OCI-LY1 (cell line): ENCODE measurements around the gene SFTPA2.
"Not testable (repeated sequence)": the region's sequence is repeated elsewhere in the genome, so short reads cannot be mapped to it uniquely, and the experiment has no call there.

Experiments used
- H2AFZ ChIP-seq: fragments of 200-600 bp; sonication (generic), shearing (Covaris generic); 2 replicates; pipeline ENCODE4 v1.6.0; 2014; ENCODE audit warnings: antibody characterized with exemption, mild to moderate bottlenecking, low read length
- H3F3A ChIP-seq: fragments of 200-600 bp; sonication (generic), shearing (Covaris generic); 2 replicates; pipeline ENCODE4 v1.6.0; 2014; ENCODE audit warnings: mild to moderate bottlenecking, antibody characterized with exemption, low read length, moderate library complexity; ENCODE audit not compliant: insufficient read depth
- H3K27ac ChIP-seq: fragments of 200-600 bp; sonication (generic); 2 replicates; pipeline ENCODE4 v1.5.1; 2014; ENCODE audit warnings: low read length, mixed run types, mild to moderate bottlenecking, low read depth; ENCODE audit not compliant: poor library complexity, severe bottlenecking
- H3K27me3 ChIP-seq: fragments of 200-600 bp; sonication (generic); 2 replicates; pipeline ENCODE4 v1.6.0; 2014; ENCODE audit warnings: antibody characterized with exemption, mild to moderate bottlenecking, low read length, moderate library complexity; ENCODE audit not compliant: insufficient read depth
- H3K36me3 ChIP-seq: fragments of 200-600 bp; sonication (generic); 2 replicates; pipeline ENCODE4 v1.6.1; 2014; ENCODE audit warnings: mild to moderate bottlenecking, antibody characterized with exemption, low read length, moderate library complexity, mixed read lengths; ENCODE audit not compliant: insufficient read depth
- H3K4me1 ChIP-seq: fragments of 200-600 bp; sonication (generic); 2 replicates; pipeline ENCODE4 v1.5.1; 2014; ENCODE audit warnings: mild to moderate bottlenecking, low read length, moderate library complexity; ENCODE audit not compliant: insufficient read depth, severe bottlenecking
- H3K4me2 ChIP-seq: fragments of 200-600 bp; sonication (generic), shearing (Covaris generic); 2 replicates; pipeline ENCODE4 v1.6.1; 2014; ENCODE audit warnings: low read length
- H3K4me3 ChIP-seq: fragments of 200-600 bp; sonication (generic); 2 replicates; pipeline ENCODE4 v1.5.1; 2014; ENCODE audit warnings: low read length, low read depth, mild to moderate bottlenecking, mixed read lengths; ENCODE audit not compliant: poor library complexity, severe bottlenecking
- H3K79me2 ChIP-seq: fragments of 200-600 bp; shearing (Covaris generic); 2 replicates; pipeline ENCODE4 v1.6.1; 2016; ENCODE audit warnings: mixed run types, low read length, mixed read lengths; ENCODE audit not compliant: insufficient read depth
- H3K9ac ChIP-seq: fragments of 200-600 bp; sonication (generic), shearing (Covaris generic); 2 replicates; pipeline ENCODE4 v1.6.1; 2014; ENCODE audit warnings: mild to moderate bottlenecking, low read length, mixed read lengths
- H3K9me2 ChIP-seq: fragments of 200-600 bp; sonication (generic), shearing (Covaris generic); 2 replicates; pipeline ENCODE4 v1.6.1; 2014; ENCODE audit warnings: low read depth, mild to moderate bottlenecking, low read length, mixed read lengths
- H3K9me3 ChIP-seq: fragments of 200-600 bp; shearing (Covaris generic); 2 replicates; pipeline ENCODE4 v1.6.1; 2014; ENCODE audit warnings: low read length, mixed read lengths
- H4K20me1 ChIP-seq: fragments of 200-600 bp; sonication (generic), shearing (Covaris generic); 2 replicates; pipeline ENCODE4 v1.6.0; 2016; ENCODE audit warnings: mild to moderate bottlenecking, low read length; ENCODE audit not compliant: insufficient read depth

Gene SFTPA2

DNA sequence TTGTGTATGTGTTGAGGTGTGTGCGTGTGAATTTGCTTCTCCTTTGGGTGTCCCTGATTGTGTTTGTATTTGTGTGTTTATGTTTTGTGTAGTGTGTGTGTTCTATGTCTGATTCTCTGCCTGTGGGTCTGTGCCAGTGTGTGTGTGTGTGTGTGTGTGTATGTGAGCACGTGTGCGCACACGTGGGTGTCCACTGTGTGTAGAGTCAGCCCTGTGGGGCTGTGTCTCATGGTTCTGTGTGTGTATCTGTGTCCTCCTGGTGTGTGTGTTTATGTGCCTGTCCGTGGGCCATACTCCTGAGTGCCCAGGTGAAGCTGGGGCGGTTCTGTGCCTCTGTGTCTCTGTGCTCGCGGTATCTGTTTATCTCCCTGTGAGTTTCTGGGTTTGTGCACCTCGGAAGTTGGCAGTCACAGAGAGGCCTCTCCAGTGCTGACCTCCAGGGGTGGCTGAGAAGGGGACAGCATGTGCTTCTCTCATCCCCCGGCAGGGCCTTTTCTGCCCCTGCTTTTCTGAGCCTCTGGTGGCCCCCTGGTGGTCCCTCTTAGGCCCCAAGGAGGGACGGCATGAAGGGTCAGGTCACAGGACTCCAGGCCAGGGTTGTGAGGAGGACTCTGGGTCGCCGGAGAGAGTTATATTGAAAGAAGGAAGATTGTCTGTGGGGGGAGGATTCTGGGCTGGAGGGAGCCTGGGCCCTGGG is 36.9 kb downstream of the SFTPA2 start:
- not testable (repeated sequence) for H3K9ac ChIP-seq, H3K4me2 ChIP-seq, H3F3A ChIP-seq, H4K20me1 ChIP-seq, H3K27me3 ChIP-seq, H3K79me2 ChIP-seq, H3K27ac ChIP-seq, H3K9me3 ChIP-seq, H3K9me2 ChIP-seq, H3K4me3 ChIP-seq, H2AFZ ChIP-seq, H3K4me1 ChIP-seq, H3K36me3 ChIP-seq

DNA sequence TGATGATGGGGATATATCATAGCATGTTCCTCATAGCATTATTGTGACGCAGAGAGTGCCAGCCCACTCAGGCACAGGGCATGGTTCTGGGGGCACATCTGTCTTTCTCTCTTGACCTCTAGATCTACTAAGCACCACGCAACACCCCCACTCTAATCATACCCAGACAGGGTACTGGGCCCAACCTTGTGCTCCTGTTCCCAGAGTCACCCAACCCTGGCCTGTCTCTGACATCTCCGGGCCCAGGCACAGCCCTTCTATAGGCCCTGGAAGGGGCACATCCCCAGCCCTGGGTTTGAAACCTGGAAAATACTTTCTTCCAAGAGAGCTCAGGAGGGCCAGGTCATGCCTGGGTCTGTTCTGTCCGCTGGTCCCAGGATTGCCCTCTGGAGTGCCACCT is 37.7 kb downstream of the SFTPA2 start:
- H3K79me2 ChIP-seq, H4K20me1 ChIP-seq, H3K36me3 ChIP-seq, H3K9me3 ChIP-seq, H3K27ac ChIP-seq, H3F3A ChIP-seq, H3K4me1 ChIP-seq, H3K4me2 ChIP-seq, H3K9me2 ChIP-seq, H3K4me3 ChIP-seq, H3K27me3 ChIP-seq, H2AFZ ChIP-seq, H3K9ac ChIP-seq: not testable (repeated sequence)

DNA sequence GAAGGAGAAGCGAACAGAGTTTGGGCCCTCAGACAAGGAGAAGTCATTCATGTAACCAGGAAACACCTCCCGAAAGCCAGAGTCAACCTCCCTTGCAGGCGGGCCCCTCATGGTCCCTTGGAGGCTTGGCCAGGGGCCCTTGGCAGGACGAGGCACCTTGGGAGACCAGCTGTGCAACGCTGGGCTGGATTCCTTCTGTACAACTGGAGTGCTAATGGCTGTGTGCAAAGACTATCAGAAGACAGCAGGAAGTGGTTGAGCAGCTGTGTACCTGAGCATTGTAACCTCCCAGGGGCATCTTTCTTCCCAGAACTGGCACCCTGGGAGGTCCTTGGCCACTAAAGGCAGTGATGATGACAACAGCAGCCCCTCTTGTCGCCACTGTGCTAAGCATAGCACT is 38.5 kb downstream of the SFTPA2 start:
- H3K4me1 ChIP-seq, H3K4me3 ChIP-seq, H3K9me3 ChIP-seq, H3K4me2 ChIP-seq, H3K9me2 ChIP-seq, H3K27me3 ChIP-seq, H4K20me1 ChIP-seq, H3F3A ChIP-seq, H3K36me3 ChIP-seq, H2AFZ ChIP-seq, H3K79me2 ChIP-seq, H3K9ac ChIP-seq, H3K27ac ChIP-seq: not testable (repeated sequence)

DNA sequence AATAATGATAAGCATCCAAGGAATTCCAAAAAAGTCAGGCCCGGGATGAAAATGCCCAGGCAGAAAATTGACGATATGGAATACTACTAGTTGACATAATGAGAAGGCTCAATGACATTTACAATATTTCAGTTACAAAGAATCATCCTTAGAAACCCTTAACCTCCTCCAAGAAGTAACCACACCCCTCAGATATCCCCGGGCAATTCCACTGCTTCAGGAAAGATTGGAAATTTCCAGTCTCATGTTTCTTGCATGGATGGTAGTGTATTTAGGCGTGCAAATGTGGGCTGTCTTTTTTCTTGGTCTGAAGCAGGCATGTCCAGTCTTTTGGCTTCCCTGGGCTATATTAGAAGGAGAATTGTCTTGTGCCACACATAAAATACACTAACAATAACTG is 42.6 kb downstream of the SFTPA2 start:
- not testable (repeated sequence) for H3F3A ChIP-seq, H3K79me2 ChIP-seq, H3K36me3 ChIP-seq, H3K9ac ChIP-seq, H3K4me1 ChIP-seq, H3K4me3 ChIP-seq, H4K20me1 ChIP-seq, H3K27me3 ChIP-seq, H3K27ac ChIP-seq, H2AFZ ChIP-seq, H3K9me3 ChIP-seq, H3K9me2 ChIP-seq, H3K4me2 ChIP-seq

DNA sequence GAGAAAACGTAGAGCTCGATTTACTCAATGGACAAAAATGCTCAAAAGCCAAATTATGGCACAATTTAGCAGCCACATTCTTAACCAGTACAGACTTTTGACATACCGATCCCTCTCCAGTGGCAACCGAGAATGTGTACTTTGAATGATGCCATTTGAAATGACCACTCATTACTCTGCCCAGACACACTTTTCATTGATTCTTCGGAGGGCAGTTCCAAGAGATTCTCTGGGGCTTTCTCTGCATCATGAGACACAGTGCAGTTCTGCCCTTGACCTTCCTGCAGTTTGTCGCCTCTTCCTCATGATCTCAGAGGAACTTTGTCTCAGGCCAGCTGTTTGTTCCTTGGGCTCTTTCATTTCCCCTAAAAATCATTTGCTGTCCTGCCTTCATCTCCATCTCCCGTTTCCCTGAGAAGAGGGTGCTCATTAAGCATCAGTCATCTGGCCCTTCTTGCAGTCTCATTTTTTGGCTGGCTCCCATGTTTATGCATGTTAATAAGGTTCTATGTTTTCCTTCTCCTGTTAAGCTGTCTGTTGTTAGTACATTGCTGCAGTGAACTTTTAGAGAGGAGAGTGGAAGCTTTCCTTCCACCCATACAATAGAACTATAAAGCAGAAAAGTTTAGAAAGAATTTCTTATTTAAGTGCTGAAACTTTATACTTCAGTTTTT is 43.5 kb downstream of the SFTPA2 start:
- H3K9me2 ChIP-seq, H3K79me2 ChIP-seq, H3K36me3 ChIP-seq, H2AFZ ChIP-seq, H3K27me3 ChIP-seq, H3K27ac ChIP-seq, H4K20me1 ChIP-seq, H3K4me2 ChIP-seq, H3K9me3 ChIP-seq, H3K4me3 ChIP-seq, H3K4me1 ChIP-seq, H3F3A ChIP-seq, H3K9ac ChIP-seq: not testable (repeated sequence)

DNA sequence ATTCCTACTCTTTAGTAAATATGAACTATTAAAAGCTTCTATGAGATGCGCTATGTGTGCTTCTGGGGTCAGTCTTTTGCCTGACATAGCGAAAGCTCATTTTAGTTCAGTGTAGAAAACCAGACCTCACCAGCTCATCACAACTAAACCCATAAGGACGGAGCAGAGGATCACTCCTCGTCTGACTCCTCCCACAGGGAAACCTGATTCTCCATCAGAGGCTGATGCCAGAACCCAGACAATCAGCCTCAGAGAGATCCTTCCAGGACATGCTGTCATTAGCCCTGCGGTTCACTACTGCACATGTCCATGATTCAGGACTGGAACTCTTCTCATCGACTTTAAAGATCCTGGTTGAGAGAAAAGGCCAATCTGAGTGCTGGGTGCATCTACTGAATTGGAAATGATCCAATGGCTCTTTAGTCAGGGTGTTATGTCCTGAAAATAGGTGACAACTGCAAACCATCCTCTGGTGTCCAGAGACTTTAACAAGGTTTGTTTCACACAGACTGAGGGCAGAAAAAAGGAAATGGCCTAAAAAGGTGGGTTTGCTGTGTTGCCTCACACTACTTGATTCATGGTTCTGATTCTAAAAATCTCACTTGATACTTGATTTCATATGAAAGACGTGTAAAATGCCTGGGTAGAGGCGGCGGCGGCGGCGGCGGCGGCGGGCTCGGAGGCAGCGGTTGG is 48.2 kb downstream of the SFTPA2 start, which contains the start of gene EIF5AL1:
Gene EIF5AL1 (plus strand): TSS at position 643 of the 693 bp plus-strand sequence. CDS start 117 bp downstream, outside the sequence.
- not testable (repeated sequence) for H3F3A ChIP-seq, H3K9me3 ChIP-seq, H4K20me1 ChIP-seq, H3K4me3 ChIP-seq, H3K9me2 ChIP-seq, H3K36me3 ChIP-seq, H3K9ac ChIP-seq, H3K4me2 ChIP-seq, H3K79me2 ChIP-seq, H3K4me1 ChIP-seq, H2AFZ ChIP-seq, H3K27ac ChIP-seq, H3K27me3 ChIP-seq

DNA sequence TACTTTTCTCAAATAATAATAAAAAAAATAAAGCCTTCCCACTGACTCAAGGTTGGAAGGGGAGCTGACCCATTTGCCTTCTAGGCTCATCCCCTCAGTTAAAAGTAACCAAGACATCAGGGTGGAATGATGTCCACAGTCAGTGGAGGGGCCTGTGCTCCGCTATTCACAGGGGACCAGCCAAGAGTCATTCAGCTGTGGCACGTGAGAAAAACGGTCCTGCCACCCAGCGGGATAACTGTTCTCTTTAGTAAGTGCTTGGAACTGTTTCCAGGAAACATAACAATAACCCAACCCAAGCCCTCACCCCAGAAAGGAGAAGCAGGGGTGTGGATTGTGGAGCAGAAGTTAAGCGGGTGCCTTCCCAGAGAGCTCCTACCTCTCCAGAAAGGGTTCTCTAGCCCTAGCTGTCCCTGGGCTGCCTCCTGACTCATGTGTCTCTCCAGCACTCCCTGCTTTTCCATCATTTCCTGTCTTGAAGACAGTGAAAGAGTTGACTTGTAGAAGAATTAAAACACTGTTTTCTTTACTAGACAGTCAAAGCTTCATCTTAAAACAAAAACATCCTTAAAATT is 50.2 kb downstream of the SFTPA2 start:
- not testable (repeated sequence) for H3K36me3 ChIP-seq, H3K79me2 ChIP-seq, H3K9me3 ChIP-seq, H4K20me1 ChIP-seq, H2AFZ ChIP-seq, H3K4me1 ChIP-seq, H3K9me2 ChIP-seq, H3K4me3 ChIP-seq, H3K27me3 ChIP-seq, H3F3A ChIP-seq, H3K4me2 ChIP-seq, H3K27ac ChIP-seq, H3K9ac ChIP-seq
